OCI-LY7 (cell line): ENCODE data around the gene CUEDC1.

Experiments used
- CTCF ChIP-seq: fragments of 200-600 bp; sonication (generic); conservative IDR thresholded peaks from 2 replicates; pipeline ENCODE4 v1.5.1; 2014; ENCODE audit warnings: mild to moderate bottlenecking, antibody characterized with exemption, low read length, moderate library complexity, mixed read lengths
- EZH2phosphoT487 ChIP-seq: fragments of 200-600 bp; sonication (generic); IDR thresholded peaks from 2 replicates; pipeline ENCODE4 v1.6.1; 2018; ENCODE audit warnings: low read depth, borderline replicate concordance, mild to moderate bottlenecking, mixed run types, antibody characterized with exemption, low read length, moderate library complexity, mixed read lengths

GRCh38 chr17:57984261-57984890, 29.2 kb upstream of the CUEDC1 start:
- no peak for TF ChIP-seq CTCF
- TF ChIP-seq EZH2phosphoT487 = no peak
